Kidney (tissue), 14 donors: Measurements from ENCODE around the gene APCDD1L. TPM values are rescaled to one million over a fixed set of nuclear protein-coding genes. Genes with fewer than 3 reads are reported as not detected.

Experiments
- DNase-seq, 5 donors: peaks; one replicate each; pipeline ENCODE4 v3.0.0-alpha.2; 2013 to 2020
- FAIRE-seq: peaks from 2 replicates; lab custom pipeline; 2012; peaks lifted over from hg19 to GRCh38; lab: Jason Lieb, UNC
- H3K27ac ChIP-seq, 2 donors: one replicate each; pipeline ENCODE4 v1.7.0; 2013; ENCODE audit warnings: low read depth in 2 of 2, low read length in 2 of 2, inconsistent platforms in 1 of 2
- H3K27me3 ChIP-seq: one replicate; pipeline ENCODE4 v1.7.1; 2013; ENCODE audit warnings: low read length, inconsistent platforms; ENCODE audit not compliant: control insufficient read depth, insufficient read depth
- H3K36me3 ChIP-seq, 3 donors: one replicate each; pipeline versions ENCODE4 v1.7.0 to v1.7.1; 2013; ENCODE audit warnings: low read length in 3 of 3, control low read depth in 1 of 3, inconsistent platforms in 1 of 3; ENCODE audit not compliant: insufficient read depth in 3 of 3, control insufficient read depth in 2 of 3
- H3K4me1 ChIP-seq, 3 donors: one replicate each; pipeline versions ENCODE4 v1.7.0 to v1.7.1; 2013; ENCODE audit warnings: low read length in 3 of 3, inconsistent platforms in 1 of 3, low read depth in 1 of 3; ENCODE audit not compliant: control insufficient read depth in 2 of 3, insufficient read depth in 2 of 3
- H3K4me3 ChIP-seq, 3 donors: one replicate each; pipeline versions ENCODE4 v1.7.0 to v1.8.1; 2013; ENCODE audit warnings: low read length in 3 of 3, control low read depth in 1 of 3, inconsistent platforms in 1 of 3
- H3K9ac ChIP-seq, 3 donors: one replicate each; pipeline versions ENCODE4 v1.7.0 to v1.7.1; 2013; ENCODE audit warnings: low read length in 3 of 3, control low read depth in 1 of 3, inconsistent platforms in 1 of 3
- H3K9me3 ChIP-seq, 3 donors: one replicate each; pipeline versions ENCODE4 v1.7.0 to v1.7.1; 2013; ENCODE audit warnings: low read length in 3 of 3, control low read depth in 1 of 3, inconsistent platforms in 1 of 3; ENCODE audit not compliant: control insufficient read depth in 2 of 3, insufficient read depth in 1 of 3
- CTCF ChIP-seq: IDR thresholded peaks from 3 replicates; pipeline ENCODE4 v1.5.1; 2012; ENCODE audit warnings: mild to moderate bottlenecking, moderate library complexity, borderline replicate concordance; ENCODE audit not compliant: insufficient read depth; ENCODE audit errors: extremely low read depth
- intact Hi-C: fragments of 100-400 bp; cut with DNase I; formaldehyde crosslinking; loops from one replicate; pipeline ENCODE4 v1.11.1; 2022
- polyA plus RNA-seq: library from polyadenylated mRNA; stranded (reverse); fragments of 350-450 nt; fragmentation: Illumina TruSeq; extraction: RNeasy Lipid Tissue Mini Kit (QIAGEN cat#74804); gene quantifications from one replicate; pipeline ENCODE4 v1.2.3, GENCODE V29; 2014; ENCODE audit warnings: low read depth, low replicate concordance; ENCODE audit not compliant: insufficient read depth
- total RNA-seq: library from RNA; stranded (reverse); fragmentation: NEBNext Ultra II Directional; extraction: Animal tissue kit (Norgen Biotek cat#: 25700); gene quantifications from one replicate; pipeline ENCODE4 v1.2.1, GENCODE V29; 2021
- donor health status: control.
- donor health status: control.
- donor health status: control.
- donor health status: control.
- donor health status: control.
- donor health status: DM: yes; HTN: yes; CAD: no.
- donor health status: Normal renal cell carcinoma (clear cell type).

Gene APCDD1L
- total and polyA plus RNA-seq, 2 donors from 2014 or later: 1.2 to 4.5 TPM

DNA sequence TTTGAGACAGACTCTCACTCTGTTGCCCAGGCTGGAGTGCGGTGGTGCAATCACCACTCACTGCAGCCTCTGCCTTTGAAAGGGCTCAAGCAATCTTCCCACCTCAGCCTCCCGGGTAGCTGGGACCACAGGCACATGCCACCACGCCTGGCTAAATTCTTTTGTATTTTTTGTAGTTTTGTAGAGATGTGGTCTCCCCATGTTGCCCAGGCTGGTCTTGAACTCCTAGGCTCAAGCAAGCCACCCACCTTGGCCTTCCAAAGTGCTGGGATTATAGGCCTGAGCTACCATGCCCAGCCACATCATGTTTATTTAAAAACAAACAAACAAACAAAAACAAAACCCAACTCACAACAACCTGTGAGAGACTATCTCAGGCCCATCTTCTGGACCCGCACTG is 29.7 kb upstream of the APCDD1L start:
- FAIRE-seq: no peak
- no peak overlapping the region for H3K4me3 ChIP-seq
- no peaks in the 10 kb centered on the region for H3K9me3 ChIP-seq
- TF ChIP-seq CTCF: no peak
- no peak overlapping the region for H3K9ac ChIP-seq
- no peaks in the 10 kb centered on the region for H3K27me3 ChIP-seq
- peak in 1 of 5 donors; percentile 25 for DNase-seq
- H3K36me3 ChIP-seq: no peaks in the 10 kb centered on the region
- H3K4me1 ChIP-seq: peaks cover 0 to 8% (median 5%) of the 10 kb centered on the region in 3 donors
- H3K27ac ChIP-seq: no peak overlapping the region
- intact Hi-C loops: no loop called here

- Histone ChIP-seq H3K9me3 (no peaks in the 10 kb centered on the region), H3K4me3 (no peak overlapping the region)
- FAIRE-seq: no peak
These were observed 29.1 kb upstream of the APCDD1L start for GRCh38 chr20:58544286-58544685.

DNA sequence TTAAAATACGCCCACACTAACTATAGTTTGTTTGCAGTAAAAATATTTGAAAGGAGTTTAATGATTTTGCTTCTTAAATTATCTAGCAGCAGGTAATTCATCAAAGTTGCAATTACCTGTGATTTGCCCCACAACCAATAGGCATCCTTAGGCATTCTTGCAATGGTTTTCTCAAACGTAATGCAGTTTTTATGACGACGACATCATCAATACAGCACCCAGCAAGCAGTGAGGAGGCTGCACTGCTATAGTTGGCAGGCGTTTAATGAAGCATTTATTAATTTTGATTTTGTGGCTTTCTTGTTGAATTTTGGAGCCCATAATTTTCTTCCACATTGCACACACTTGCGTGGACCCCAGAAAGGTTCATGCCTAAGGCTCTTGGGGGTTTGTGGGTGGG is 28.1 kb upstream of the APCDD1L start:
- no peak for FAIRE-seq
- TF ChIP-seq CTCF: no peak
- Histone ChIP-seq H3K9me3 (peaks cover 0 to 4% (median 0%) of the 10 kb centered on the region in 3 donors), H3K4me1 (peaks cover 0 to 8% (median 5%) of the 10 kb centered on the region in 3 donors), H3K9ac (peak overlapping the region in 1 of 3 donors; percentile 26), H3K27ac (no peak overlapping the region), H3K36me3 (no peaks in the 10 kb centered on the region), H3K4me3 (no peak overlapping the region), H3K27me3 (no peaks in the 10 kb centered on the region)
- peak in 1 of 5 donors; percentile 32 for DNase-seq
- intact Hi-C loops: no loop called here

More at GRCh38 chr20:58544286-58544685, 29.1 kb upstream of the APCDD1L start:
- intact Hi-C loops: no loop called here
- Histone ChIP-seq H3K9ac (no peak overlapping the region), H3K36me3 (no peaks in the 10 kb centered on the region), H3K4me1 (peaks cover 0 to 8% (median 5%) of the 10 kb centered on the region in 3 donors), H3K27me3 (no peaks in the 10 kb centered on the region), H3K27ac (no peak overlapping the region)
- DNase-seq: peak in 1 of 5 donors; percentile 23
- no peak for TF ChIP-seq CTCF
